Liver (tissue), 3 donors: Measurements from ENCODE around the gene TTC33.

Experiments used
- ATF3 ChIP-seq: IDR thresholded peaks from 2 replicates; pipeline ENCODE4 v1.6.1; 2016; ENCODE audit warnings: antibody characterized with exemption
- CTCF ChIP-seq: fragments of 150-350 bp; IDR thresholded peaks from 2 replicates; pipeline ENCODE4 v1.5.1; 2017; ENCODE audit warnings: improper control_type of control experiment, low read depth, low read length; ENCODE audit not compliant: missing input control
- donor health status: healthy.
- donor health status: healthy.

- TF ChIP-seq CTCF (no peak), ATF3 (no peak)
Measured at GRCh38 chr5:40799258-40799657, 43.5 kb upstream of the TTC33 start.
